Neuronal stem cell (in vitro differentiated cells): ENCODE measurements around the gene MAGEB17.

Experiments used
- DNase-seq: peaks from one replicate; pipeline ENCODE4 v3.0.0-alpha.2; 2013; ENCODE audit warnings: low spot score
- H2AFZ ChIP-seq: one replicate; pipeline ENCODE4 v1.6.1; 2013; ENCODE audit warnings: mild to moderate bottlenecking, low read length, inconsistent platforms
- H2AK5ac ChIP-seq: 2 replicates; pipeline ENCODE4 v1.6.1; 2013; ENCODE audit warnings: low read depth, mild to moderate bottlenecking, inconsistent platforms, low read length, moderate library complexity, mixed read lengths
- H2BK120ac ChIP-seq: 2 replicates; pipeline ENCODE4 v1.6.1; 2013; ENCODE audit warnings: low read depth, mild to moderate bottlenecking, inconsistent platforms, low read length, moderate library complexity, mixed read lengths
- H2BK12ac ChIP-seq: one replicate; pipeline ENCODE4 v1.6.1; 2013; ENCODE audit warnings: low read length, inconsistent platforms
- H2BK15ac ChIP-seq: 2 replicates; pipeline ENCODE4 v1.6.1; 2013; ENCODE audit warnings: mild to moderate bottlenecking, low read length, inconsistent platforms, mixed read lengths
- H2BK5ac ChIP-seq: one replicate; pipeline ENCODE4 v1.6.1; 2013; ENCODE audit warnings: inconsistent platforms, mild to moderate bottlenecking, low read length, moderate library complexity
- H3K14ac ChIP-seq: one replicate; pipeline ENCODE4 v1.6.1; 2013; ENCODE audit warnings: low read length, inconsistent platforms
- H3K18ac ChIP-seq: 2 replicates; pipeline ENCODE4 v1.6.1; 2013; ENCODE audit warnings: low read length, inconsistent platforms
- H3K23ac ChIP-seq: 2 replicates; pipeline ENCODE4 v1.6.1; 2013; ENCODE audit warnings: low read depth, mild to moderate bottlenecking, mixed read lengths, low read length, inconsistent platforms; ENCODE audit not compliant: poor library complexity
- H3K27ac ChIP-seq: replicated peaks from 3 replicates; pipeline ENCODE4 v1.5.1; 2013; ENCODE audit warnings: low read length, inconsistent platforms
- H3K27me3 ChIP-seq, 3 experiments: 2 replicates each; pipeline ENCODE4 v1.6.1; 2013; ENCODE audit warnings: low read length in 3 of 3, mild to moderate bottlenecking in 2 of 3, inconsistent platforms in 1 of 3, low read depth in 1 of 3, mixed read lengths in 1 of 3, moderate library complexity in 1 of 3; ENCODE audit not compliant: control insufficient read depth in 3 of 3, insufficient read depth in 3 of 3
- H3K36me3 ChIP-seq, 2 donors: replicated peaks in 1 of 2; 2 replicates each; pipeline ENCODE4 v1.6.1; 2013; ENCODE audit warnings: low read length in 2 of 2; ENCODE audit not compliant: control insufficient read depth in 2 of 2, insufficient read depth in 2 of 2
- H3K4ac ChIP-seq: 2 replicates; pipeline ENCODE4 v1.6.1; 2013; ENCODE audit warnings: inconsistent platforms, mild to moderate bottlenecking, low read length, moderate library complexity
- H3K4me1 ChIP-seq, 2 donors: 1 replicate in 1 of 2; 2 replicates in 1 of 2; pipeline ENCODE4 v1.6.1; 2013; ENCODE audit warnings: low read length in 2 of 2, low read depth in 1 of 2; ENCODE audit not compliant: control insufficient read depth in 2 of 2, insufficient read depth in 1 of 2
- H3K4me2 ChIP-seq: one replicate; pipeline ENCODE4 v1.6.1; 2013; ENCODE audit warnings: mild to moderate bottlenecking, low read length, inconsistent platforms; ENCODE audit not compliant: insufficient read depth, poor library complexity, severe bottlenecking
- H3K4me3 ChIP-seq, 2 donors: 2 replicates each; pipeline ENCODE4 v1.5.1; 2013; ENCODE audit warnings: low read length in 2 of 2, mild to moderate bottlenecking in 2 of 2, inconsistent platforms in 1 of 2, moderate library complexity in 1 of 2
- H3K79me1 ChIP-seq: one replicate; pipeline ENCODE4 v1.6.1; 2013; ENCODE audit warnings: low read depth, mild to moderate bottlenecking, inconsistent platforms, low read length, moderate library complexity
- H3K9ac ChIP-seq: one replicate; pipeline ENCODE4 v1.6.1; 2013; ENCODE audit warnings: mild to moderate bottlenecking, low read depth, low read length, inconsistent platforms; ENCODE audit not compliant: poor library complexity
- H3K9me3 ChIP-seq, 2 donors: replicated peaks in 1 of 2; 2 replicates each; pipeline versions ENCODE3 to v1.6.1; 2013; ENCODE audit warnings: low read length in 2 of 2, mild to moderate bottlenecking in 2 of 2, inconsistent platforms in 1 of 2, low read depth in 1 of 2, mixed read lengths in 1 of 2, moderate library complexity in 1 of 2; ENCODE audit not compliant: control insufficient read depth in 2 of 2, insufficient read depth in 1 of 2
- H4K8ac ChIP-seq: one replicate; pipeline ENCODE4 v1.6.1; 2013; ENCODE audit warnings: low read depth, mild to moderate bottlenecking, inconsistent platforms, low read length, moderate library complexity
- H4K91ac ChIP-seq: one replicate; pipeline ENCODE4 v1.6.1; 2013; ENCODE audit warnings: low read length, low read depth, mild to moderate bottlenecking, inconsistent platforms; ENCODE audit not compliant: poor library complexity
- WGBS, 2 donors: extraction: QIAGEN DNeasy Blood & Tissue Kit; methylation state at CpG; one replicate each; pipeline ENCODE4 v1.1.7; 2013; ENCODE audit warnings: missing lambda C conversion rate in 2 of 2, mixed read lengths in 1 of 2; ENCODE audit not compliant: insufficient read length in 2 of 2, insufficient replicate concordance in 1 of 2; ENCODE audit errors: extremely low coverage in 2 of 2; 5-methylcytosine and 5-hydroxymethylcytosine counted together

Gene MAGEB17

GRCh38 chrX:16162391-16162790, 4.9 kb upstream of the MAGEB17 start:
- WGBS, 2 donors, result no CpG with 5 or more reads among the region's 5 CpGs
- DNase-seq, result no peak
- no peak overlapping the region for H2BK15ac ChIP-seq

DNA sequence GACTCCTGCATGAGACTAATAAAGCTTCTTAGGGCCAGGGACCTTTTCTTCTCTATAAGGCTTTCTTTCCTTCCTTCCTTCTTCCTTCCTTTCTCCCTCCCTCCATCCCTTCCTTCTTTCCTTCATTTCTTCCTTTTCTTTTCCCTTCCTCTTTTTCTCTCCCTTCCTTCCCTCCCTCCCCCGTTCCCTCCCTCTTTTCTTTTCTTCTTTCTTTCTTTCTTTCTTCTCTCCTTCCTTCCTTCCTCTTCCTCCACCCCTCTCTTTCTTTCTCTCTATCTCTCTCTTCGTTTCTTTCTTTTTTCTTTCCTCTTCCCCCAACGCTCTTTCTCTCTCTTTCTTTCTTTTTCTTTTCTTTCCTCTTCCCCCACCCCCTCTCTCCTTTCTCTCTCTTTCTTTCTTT, 2.5 kb upstream of the MAGEB17 start:
- no peaks in the 10 kb centered on the region for H3K9me3 ChIP-seq
- no peak overlapping the region for H4K8ac ChIP-seq
- no peak overlapping the region for H4K91ac ChIP-seq
- no peak overlapping the region for H2BK5ac ChIP-seq
- H2BK120ac ChIP-seq, result no peak overlapping the region
- H3K79me1 ChIP-seq, result no peaks in the 10 kb centered on the region
- H3K23ac ChIP-seq, result no peak overlapping the region
- H3K4me3 ChIP-seq, result no peak overlapping the region
- H2BK15ac ChIP-seq, result no peak overlapping the region
- no peak overlapping the region for H2BK12ac ChIP-seq
- 94% methylated on average over 2 of the region's 3 CpGs; no CpG with 5 or more reads in 1 of the 2 donors for WGBS, 2 donors
- no peak overlapping the region for H3K9ac ChIP-seq
- H3K27me3 ChIP-seq, result no peaks in the 10 kb centered on the region
- no peak overlapping the region for H2AK5ac ChIP-seq
- H3K4me2 ChIP-seq, result no peak overlapping the region
- H2AFZ ChIP-seq, result no peak overlapping the region
- H3K4ac ChIP-seq, result no peak overlapping the region
- H3K14ac ChIP-seq, result no peak overlapping the region
- H3K4me1 ChIP-seq, result no peaks in the 10 kb centered on the region
- no peaks in the 10 kb centered on the region for H3K36me3 ChIP-seq
- H3K18ac ChIP-seq, result no peak overlapping the region
- DNase-seq, result no peak
- no peak overlapping the region for H3K27ac ChIP-seq

More at GRCh38 chrX:16162391-16162790, 4.9 kb upstream of the MAGEB17 start:
- Histone ChIP-seq H3K27ac (no peak overlapping the region), H3K18ac (no peak overlapping the region), H3K9me3 (no peaks in the 10 kb centered on the region), H2AK5ac (no peak overlapping the region), H2BK5ac (no peak overlapping the region), H3K27me3 (no peaks in the 10 kb centered on the region), H3K9ac (no peak overlapping the region), H3K4me2 (no peak overlapping the region), H2BK120ac (no peak overlapping the region), H4K8ac (no peak overlapping the region), H4K91ac (no peak overlapping the region), H2AFZ (no peak overlapping the region), H3K79me1 (no peaks in the 10 kb centered on the region), H2BK12ac (no peak overlapping the region), H3K4ac (no peak overlapping the region), H3K36me3 (no peaks in the 10 kb centered on the region), H3K14ac (no peak overlapping the region), H3K23ac (no peak overlapping the region), H3K4me3 (no peak overlapping the region), H3K4me1 (no peaks in the 10 kb centered on the region)

GRCh38 chrX:16171039-16171438, 3.8 kb downstream of the MAGEB17 start:
- Histone ChIP-seq H2BK5ac (no peak overlapping the region), H3K4me3 (no peak overlapping the region), H3K4ac (no peak overlapping the region), H3K79me1 (peaks cover 2% of the 10 kb centered on the region), H3K27ac (no peak overlapping the region), H2BK15ac (no peak overlapping the region), H2AFZ (no peak overlapping the region), H2BK12ac (no peak overlapping the region), H4K8ac (no peak overlapping the region), H3K14ac (no peak overlapping the region), H3K36me3 (no peaks in the 10 kb centered on the region), H3K23ac (no peak overlapping the region), H3K9ac (no peak overlapping the region), H3K4me2 (no peak overlapping the region), H3K4me1 (no peaks in the 10 kb centered on the region), H2AK5ac (no peak overlapping the region), H3K18ac (no peak overlapping the region), H2BK120ac (no peak overlapping the region), H3K9me3 (no peaks in the 10 kb centered on the region), H4K91ac (no peak overlapping the region), H3K27me3 (no peaks in the 10 kb centered on the region)
- no CpG with 5 or more reads among the region's 9 CpGs for WGBS, 2 donors
- no peak for DNase-seq

DNA sequence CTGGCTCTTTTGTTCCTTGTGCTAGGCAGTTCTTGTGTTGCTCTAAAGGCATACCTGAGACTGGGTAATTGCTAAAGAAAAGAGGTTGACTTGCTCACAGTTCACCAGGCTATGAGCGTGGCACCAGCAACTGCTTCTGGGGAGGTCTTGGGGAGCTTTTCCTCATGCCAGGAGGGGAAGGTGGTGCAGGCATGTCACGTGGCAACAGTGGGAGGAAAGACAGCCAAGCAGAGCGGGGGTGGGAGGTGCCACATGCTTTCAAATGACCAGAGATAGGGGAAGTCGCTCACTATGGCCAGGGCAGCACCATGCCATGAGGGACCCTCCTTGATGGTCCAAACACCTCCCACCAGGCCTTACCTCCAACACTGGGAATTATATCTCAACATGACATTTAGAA, 4.7 kb downstream of the MAGEB17 start:
- Histone ChIP-seq H3K18ac (no peak overlapping the region), H4K8ac (no peak overlapping the region), H3K9me3 (no peaks in the 10 kb centered on the region), H3K14ac (no peak overlapping the region), H3K4me1 (no peaks in the 10 kb centered on the region), H3K4me2 (no peak overlapping the region), H3K27me3 (no peaks in the 10 kb centered on the region), H3K79me1 (peaks cover 2% of the 10 kb centered on the region), H3K9ac (no peak overlapping the region), H2BK12ac (no peak overlapping the region), H3K36me3 (no peaks in the 10 kb centered on the region), H3K4ac (no peak overlapping the region), H2AFZ (no peak overlapping the region), H3K27ac (no peak overlapping the region), H3K4me3 (no peak overlapping the region), H2BK5ac (no peak overlapping the region), H4K91ac (no peak overlapping the region), H2BK15ac (no peak overlapping the region), H2BK120ac (no peak overlapping the region), H3K23ac (no peak overlapping the region), H2AK5ac (no peak overlapping the region)
- DNase-seq, result no peak
- WGBS, 2 donors, result no CpG with 5 or more reads among the region's 4 CpGs
